ENCODE measurements around the gene RBM28. TPM values are rescaled to one million over a fixed set of nuclear protein-coding genes. Genes with fewer than 3 reads are reported as not detected.
"Not testable (repeated sequence)": the region's sequence is repeated elsewhere in the genome, so short reads cannot be mapped to it uniquely, and the experiment has no call there.

RBM28 gene
- total RNA-seq, 1 donor from 2014 or later: 48.8 TPM

- no peak for DNase-seq (ENCODE audit: low spot score)
These were observed 56.2 kb downstream of the RBM28 start for GRCh38 chr7:128287556-128287955.

GRCh38 chr7:128284102-128284501, 59.6 kb downstream of the RBM28 start:
- DNase-seq (ENCODE audit: low spot score): no peak

GRCh38 chr7:128281605-128282380, 61.9 kb downstream of the RBM28 start:
- no peak for DNase-seq (ENCODE audit: low spot score)

- not testable (repeated sequence) for DNase-seq (ENCODE audit: low spot score)
These were observed 63.3 kb downstream of the RBM28 start for GRCh38 chr7:128280451-128280850.

- no peak for DNase-seq (ENCODE audit: low spot score)
These were observed 64.5 kb downstream of the RBM28 start for GRCh38 chr7:128279124-128279713.

- no peak for DNase-seq (ENCODE audit: low spot score)
These were observed 65.3 kb downstream of the RBM28 start for GRCh38 chr7:128278366-128278765.

GRCh38 chr7:128275681-128276080, 68.0 kb downstream of the RBM28 start:
- DNase-seq (ENCODE audit: low spot score): no peak

- no peak for DNase-seq (ENCODE audit: low spot score)
These were observed 68.7 kb downstream of the RBM28 start for GRCh38 chr7:128274884-128275603.

- DNase-seq (ENCODE audit: low spot score): no peak
These were observed 69.3 kb downstream of the RBM28 start for GRCh38 chr7:128274246-128274883.

GRCh38 chr7:128271942-128272481, 71.7 kb downstream of the RBM28 start:
- no peak for DNase-seq (ENCODE audit: low spot score)

GRCh38 chr7:128271471-128271941, 72.2 kb downstream of the RBM28 start:
- DNase-seq (ENCODE audit: low spot score): no peak

GRCh38 chr7:128270826-128271272, 72.9 kb downstream of the RBM28 start:
- DNase-seq (ENCODE audit: low spot score): no peak

- DNase-seq (ENCODE audit: low spot score): no peak
These were observed 75.5 kb downstream of the RBM28 start for GRCh38 chr7:128268233-128268632.

- no peak for DNase-seq (ENCODE audit: low spot score)
These were observed 76.1 kb downstream of the RBM28 start for GRCh38 chr7:128267595-128267924.

GRCh38 chr7:128266883-128267594, 76.7 kb downstream of the RBM28 start:
- peak; percentile 85 for DNase-seq (ENCODE audit: low spot score)

- no peak for DNase-seq (ENCODE audit: low spot score)
These were observed 77.2 kb downstream of the RBM28 start for GRCh38 chr7:128266529-128266882.

GRCh38 chr7:128265906-128266300, 77.8 kb downstream of the RBM28 start:
- no peak for DNase-seq (ENCODE audit: low spot score)

- DNase-seq (ENCODE audit: low spot score): no peak
These were observed 78.4 kb downstream of the RBM28 start for GRCh38 chr7:128265156-128265905.

- peak; percentile 60 for DNase-seq (ENCODE audit: low spot score)
These were observed 79.2 kb downstream of the RBM28 start for GRCh38 chr7:128264477-128264876.

GRCh38 chr7:128263420-128263819, 80.3 kb downstream of the RBM28 start:
- no peak for DNase-seq (ENCODE audit: low spot score)
